ENCODE data around the gene RRP36. TPM values are rescaled to one million over a fixed set of nuclear protein-coding genes. Genes with fewer than 3 reads are reported as not detected.
"Not testable (repeated sequence)": the region's sequence is repeated elsewhere in the genome, so short reads cannot be mapped to it uniquely, and the experiment has no call there.

Gene RRP36
- total RNA-seq, 1 experiment from 2014 or later: 73.7 TPM

DNA sequence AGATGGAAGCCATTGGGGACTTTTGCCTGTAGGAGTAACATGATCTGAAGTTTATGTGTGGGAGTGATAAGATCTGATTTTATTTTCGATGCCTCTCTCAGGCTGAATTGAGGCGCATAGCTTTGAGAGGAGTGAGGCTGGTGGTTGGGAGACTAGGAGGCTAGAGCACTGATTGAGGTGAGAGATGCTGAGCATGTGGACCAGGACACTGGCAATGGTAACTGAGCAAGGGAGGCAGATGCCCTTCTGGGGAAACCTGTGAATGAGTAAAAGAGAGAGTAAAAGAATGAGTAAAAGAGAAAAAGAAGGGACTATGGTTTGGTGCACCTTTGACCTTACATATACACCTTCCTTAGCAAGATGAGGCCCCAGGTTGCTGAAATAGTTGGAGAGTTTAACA is 3.0 kb downstream of the RRP36 start:
- Histone ChIP-seq H3K36me3 (peaks cover 25% of the 10 kb centered on the region), H3K4me3 (no peak overlapping the region), H3K9me3 (no peaks in the 10 kb centered on the region), H3K27me3 (no peaks in the 10 kb centered on the region)
- no peak for DNase-seq

DNA sequence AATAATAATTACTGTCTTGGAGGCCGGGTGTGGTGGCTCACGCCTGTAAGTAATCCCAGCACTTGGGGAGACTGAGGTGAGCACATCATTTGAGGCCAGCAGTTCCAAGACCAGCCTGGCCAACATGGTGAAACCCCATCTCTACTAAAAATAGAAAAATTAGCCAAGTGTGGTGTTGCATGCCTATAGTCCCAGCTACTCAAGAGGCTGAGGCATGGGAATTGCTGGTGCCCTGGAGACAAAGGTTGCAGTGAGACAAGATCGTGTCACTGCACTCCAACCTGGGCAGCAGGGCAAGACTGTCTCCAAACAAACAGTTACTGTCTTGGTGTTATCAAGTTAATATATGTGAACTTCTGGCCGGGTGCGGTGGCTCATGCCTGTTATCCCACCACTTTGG is 4.9 kb downstream of the RRP36 start:
- H3K9me3 ChIP-seq: no peaks in the 10 kb centered on the region
- H3K27me3 ChIP-seq: no peaks in the 10 kb centered on the region
- no peak for DNase-seq
- H3K4me3 ChIP-seq: no peak overlapping the region
- H3K36me3 ChIP-seq: peaks cover 28% of the 10 kb centered on the region

DNA sequence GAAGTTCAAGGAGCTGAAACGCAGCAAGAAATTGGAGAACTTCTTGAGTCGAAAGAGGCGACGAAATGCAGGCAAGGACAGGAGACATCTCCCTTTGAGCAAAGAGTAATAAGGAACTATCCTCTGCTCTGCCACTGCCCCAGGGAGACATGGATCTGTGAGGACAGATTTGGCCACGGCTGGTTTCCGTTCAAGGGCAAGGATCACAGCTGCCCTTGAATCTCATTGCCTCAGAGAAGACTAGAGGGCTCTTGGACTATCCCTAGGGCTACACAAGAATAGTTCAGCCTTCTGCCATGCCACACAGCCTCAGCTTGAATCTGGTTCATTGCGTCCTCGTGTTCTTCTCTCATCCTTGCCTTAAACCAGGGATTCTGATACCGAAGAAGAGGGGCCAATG is 7.7 kb downstream of the RRP36 start:
- Histone ChIP-seq H3K9me3 (no peaks in the 10 kb centered on the region), H3K27me3 (no peaks in the 10 kb centered on the region), H3K36me3 (peaks cover 24% of the 10 kb centered on the region), H3K4me3 (no peak overlapping the region)
- DNase-seq: no peak

GRCh38 chr6:43032326-43032725 is 10.9 kb downstream of the RRP36 start:
- Histone ChIP-seq H3K4me3 (no peak overlapping the region), H3K36me3 (peaks cover 10% of the 10 kb centered on the region), H3K9me3 (no peaks in the 10 kb centered on the region)

GRCh38 chr6:43033496-43034189 is 12.2 kb downstream of the RRP36 start:
- Histone ChIP-seq H3K27me3 (no peaks in the 10 kb centered on the region), H3K36me3 (peaks cover 10% of the 10 kb centered on the region), H3K4me3 (no peak overlapping the region), H3K9me3 (no peaks in the 10 kb centered on the region)
- no peak for DNase-seq

More at GRCh38 chr6:43032326-43032725, 10.9 kb downstream of the RRP36 start:
- no peak for DNase-seq
- no peaks in the 10 kb centered on the region for H3K27me3 ChIP-seq

GRCh38 chr6:43034190-43034525 is 12.7 kb downstream of the RRP36 start:
- Histone ChIP-seq H3K4me3 (no peak overlapping the region), H3K36me3 (peaks cover 10% of the 10 kb centered on the region)
- no peak for DNase-seq

DNA sequence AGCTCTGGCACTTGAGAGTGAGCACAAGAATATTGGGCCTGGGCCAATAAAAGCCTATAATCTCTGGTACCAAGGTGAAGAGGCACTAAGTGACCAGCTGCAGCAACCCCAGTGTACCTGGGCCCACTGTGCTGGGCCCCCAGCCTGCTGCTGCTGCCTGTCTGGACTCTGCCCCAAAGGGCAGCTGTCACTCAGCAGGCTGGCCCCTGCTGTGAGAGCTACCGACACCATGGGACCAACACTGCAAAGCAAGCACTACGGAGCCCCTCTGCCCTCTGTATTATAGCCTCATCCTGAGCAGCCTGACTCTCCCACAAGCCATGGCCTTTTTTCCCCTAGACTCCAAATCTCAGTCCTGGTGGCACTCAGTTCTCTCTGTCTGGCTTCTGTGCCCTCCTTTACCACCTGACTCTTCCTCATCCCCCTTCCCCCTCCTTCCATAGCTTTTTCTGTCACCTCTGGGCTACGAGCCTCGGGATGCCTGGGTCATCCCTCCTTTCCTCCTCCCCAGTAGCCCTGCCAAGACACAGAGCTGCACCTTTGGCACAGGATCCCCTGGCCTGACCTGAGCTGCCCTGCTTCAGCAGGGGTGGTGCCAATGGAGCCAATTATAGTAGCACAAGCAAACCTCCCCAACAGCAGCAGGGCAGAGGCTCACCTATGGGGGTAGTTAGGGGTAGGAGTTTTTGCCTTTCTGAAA is 14.2 kb downstream of the RRP36 start:
- no peaks in the 10 kb centered on the region for H3K9me3 ChIP-seq
- no peaks in the 10 kb centered on the region; the same call in 1 of the 2 replicates for H3K36me3 ChIP-seq
- no peaks in the 10 kb centered on the region for H3K27me3 ChIP-seq
- no peak overlapping the region for H3K4me3 ChIP-seq
- DNase-seq: no peak

More at GRCh38 chr6:43034190-43034525, 12.7 kb downstream of the RRP36 start:
- Histone ChIP-seq H3K27me3 (no peaks in the 10 kb centered on the region), H3K9me3 (no peaks in the 10 kb centered on the region)

DNA sequence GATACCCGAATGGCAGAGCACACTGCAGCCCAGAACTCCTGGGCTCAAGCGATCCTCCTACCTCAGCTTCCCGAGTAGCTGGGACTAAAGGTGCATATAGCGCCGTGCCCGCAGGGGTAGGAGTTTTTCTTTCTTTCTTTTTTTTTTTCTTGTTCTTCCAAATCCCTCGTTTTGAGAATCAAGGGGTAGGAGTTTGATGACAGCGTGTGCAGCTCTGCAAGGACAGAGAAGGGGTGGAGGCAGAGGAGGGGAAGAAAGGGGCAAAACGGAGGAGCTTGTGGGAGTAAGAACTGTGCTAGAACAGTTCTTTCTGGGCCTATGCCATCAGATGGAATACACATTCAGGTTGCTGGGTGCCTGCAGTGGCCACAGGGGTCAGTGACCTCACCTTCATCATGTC is 15.3 kb downstream of the RRP36 start:
- Histone ChIP-seq H3K27me3 (no peaks in the 10 kb centered on the region), H3K36me3 (no peaks in the 10 kb centered on the region; the same call in 1 of the 2 replicates), H3K9me3 (no peaks in the 10 kb centered on the region), H3K4me3 (no peak overlapping the region)
- DNase-seq: no peak

- Histone ChIP-seq H3K4me3 (no peak overlapping the region), H3K36me3 (no peaks in the 10 kb centered on the region; the same call in 1 of the 2 replicates), H3K9me3 (no peaks in the 10 kb centered on the region), H3K27me3 (no peaks in the 10 kb centered on the region)
- no peak for DNase-seq
These were observed 15.8 kb downstream of the RRP36 start for GRCh38 chr6:43037197-43037596.

GRCh38 chr6:43037706-43038105 is 16.3 kb downstream of the RRP36 start:
- H3K9me3 ChIP-seq: no peaks in the 10 kb centered on the region
- H3K27me3 ChIP-seq: no peaks in the 10 kb centered on the region
- no peak for DNase-seq
- no peak overlapping the region for H3K4me3 ChIP-seq
- no peaks in the 10 kb centered on the region; the same call in 1 of the 2 replicates for H3K36me3 ChIP-seq

DNA sequence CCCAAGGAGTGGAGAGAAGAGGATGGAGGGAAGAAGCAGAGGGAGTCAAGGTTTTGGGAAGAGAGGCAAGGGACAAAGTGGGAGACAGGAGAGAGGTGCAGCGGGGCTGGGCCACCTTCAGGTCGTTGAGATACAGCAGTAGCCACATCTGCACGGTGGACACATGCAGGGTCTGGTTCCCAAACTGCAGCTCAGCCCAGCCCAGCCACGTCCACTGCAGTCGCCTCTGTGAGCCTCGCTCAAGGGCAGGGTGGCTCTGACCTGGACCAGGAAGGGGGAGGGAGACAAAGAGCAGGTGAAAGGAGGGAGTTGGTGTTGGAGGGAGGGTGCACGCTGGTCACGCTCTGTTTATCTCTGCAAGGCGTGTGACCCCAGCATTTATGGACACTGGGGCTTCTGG is 17.3 kb downstream of the RRP36 start:
- H3K9me3 ChIP-seq: no peaks in the 10 kb centered on the region
- no peaks in the 10 kb centered on the region; the same call in 1 of the 2 replicates for H3K36me3 ChIP-seq
- no peaks in the 10 kb centered on the region for H3K27me3 ChIP-seq
- H3K4me3 ChIP-seq: no peak overlapping the region
- DNase-seq: no peak

DNA sequence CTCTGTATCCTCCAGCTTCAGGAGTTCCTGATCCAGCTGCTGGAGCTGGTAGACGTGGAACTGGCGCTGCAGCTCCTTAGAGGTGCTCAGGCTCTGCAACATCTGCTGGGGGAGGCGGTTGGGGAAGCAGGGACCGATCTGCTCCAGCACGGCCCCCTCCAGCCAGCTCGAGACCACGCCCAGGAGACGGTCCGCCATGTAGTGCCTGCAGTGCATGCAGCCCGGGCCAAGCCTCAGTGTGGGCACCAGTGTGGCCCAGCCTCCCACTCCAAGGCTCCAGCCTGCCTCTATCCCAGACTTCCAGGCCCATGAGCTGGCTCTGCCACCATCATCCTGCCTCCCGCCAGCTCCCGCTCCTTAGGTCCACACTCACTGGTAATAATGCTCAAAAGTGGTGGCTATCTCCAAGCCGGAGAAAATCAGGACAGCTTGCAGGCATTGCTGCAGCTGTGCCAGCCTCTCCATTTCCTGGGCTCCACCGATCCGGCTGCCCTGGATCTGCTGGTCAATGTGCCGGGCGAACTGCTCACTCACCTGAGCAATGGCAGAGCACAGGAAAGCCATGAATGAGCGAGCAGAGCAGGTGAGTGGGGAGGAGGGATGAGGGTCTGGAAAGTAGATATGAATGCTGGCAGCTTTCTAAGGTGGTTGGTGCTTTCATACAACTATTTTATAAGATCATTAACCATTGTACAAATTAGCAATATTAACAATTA is 19.3 kb downstream of the RRP36 start:
- Histone ChIP-seq H3K36me3 (no peaks in the 10 kb centered on the region; the same call in 1 of the 2 replicates), H3K4me3 (no peak overlapping the region), H3K27me3 (no peaks in the 10 kb centered on the region), H3K9me3 (no peaks in the 10 kb centered on the region)
- no peak for DNase-seq

DNA sequence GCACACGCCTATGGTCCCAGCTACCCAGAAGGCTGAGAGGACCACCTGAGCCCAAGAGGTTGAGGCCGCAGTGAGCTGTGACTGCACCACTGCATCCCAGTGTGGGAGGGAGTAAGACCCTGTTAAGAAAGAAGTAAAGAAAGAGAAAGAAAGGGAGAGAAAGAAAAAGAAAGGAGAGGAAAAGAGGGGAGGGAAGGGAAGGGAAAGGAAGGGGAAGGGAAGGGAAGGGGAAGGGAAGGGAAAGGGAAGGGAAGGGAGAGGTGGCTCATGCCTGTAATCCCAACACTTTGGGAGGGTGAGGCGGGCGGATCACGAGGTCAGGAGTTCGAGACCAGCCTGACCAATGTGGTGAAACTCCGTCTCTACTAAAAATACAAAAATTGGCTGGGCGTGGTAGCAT is 20.1 kb downstream of the RRP36 start:
- not testable (repeated sequence) for H3K9me3 ChIP-seq, H3K36me3 ChIP-seq, H3K27me3 ChIP-seq, H3K4me3 ChIP-seq, DNase-seq

- no peak for DNase-seq
- H3K36me3 ChIP-seq: no peaks in the 10 kb centered on the region; the same call in 1 of the 2 replicates
- no peak overlapping the region for H3K4me3 ChIP-seq
These were observed 21.9 kb downstream of the RRP36 start for GRCh38 chr6:43043310-43043709.

GRCh38 chr6:43045371-43045930 is 24.0 kb downstream of the RRP36 start:
- no peak overlapping the region for H3K4me3 ChIP-seq
- no peak for DNase-seq
- no peaks in the 10 kb centered on the region for H3K27me3 ChIP-seq
- no peaks in the 10 kb centered on the region; the same call in 1 of the 2 replicates for H3K36me3 ChIP-seq
- H3K9me3 ChIP-seq: no peaks in the 10 kb centered on the region

More at GRCh38 chr6:43043310-43043709, 21.9 kb downstream of the RRP36 start:
- Histone ChIP-seq H3K27me3 (no peaks in the 10 kb centered on the region), H3K9me3 (no peaks in the 10 kb centered on the region)

- H3K4me3 ChIP-seq: no peak overlapping the region
- H3K36me3 ChIP-seq: peaks cover 3% of the 10 kb centered on the region; the same call in 1 of the 2 replicates
- H3K9me3 ChIP-seq: no peaks in the 10 kb centered on the region
- DNase-seq: no peak
- no peaks in the 10 kb centered on the region for H3K27me3 ChIP-seq
These were observed 26.6 kb downstream of the RRP36 start for GRCh38 chr6:43047998-43048397.

DNA sequence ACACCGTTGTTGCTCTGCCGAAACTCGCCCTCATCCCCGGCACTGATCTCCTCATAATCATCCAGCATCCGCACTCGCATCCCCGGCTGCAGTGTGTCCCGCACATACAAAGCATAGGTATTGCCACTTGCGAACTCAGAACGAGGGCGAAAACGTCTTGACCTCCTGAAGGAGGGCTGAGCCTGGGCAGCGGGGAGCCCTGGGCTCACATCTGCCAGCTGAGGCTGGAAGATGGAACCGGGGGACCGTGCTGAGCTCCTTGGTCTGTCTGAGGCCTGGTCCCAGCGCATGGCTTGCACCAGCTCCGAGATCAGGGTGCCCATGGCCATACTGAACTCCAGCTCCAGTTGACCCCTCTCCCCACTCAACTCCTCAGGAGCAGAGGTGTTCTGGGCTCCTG is 29.6 kb downstream of the RRP36 start:
- H3K9me3 ChIP-seq: no peaks in the 10 kb centered on the region
- H3K4me3 ChIP-seq: no peak overlapping the region
- no peaks in the 10 kb centered on the region for H3K27me3 ChIP-seq
- no peak for DNase-seq
- H3K36me3 ChIP-seq: peaks cover 3% of the 10 kb centered on the region; the same call in 1 of the 2 replicates
